NCI-H460 (cell line): Measurements from ENCODE around the gene PAM. TPM values are rescaled to one million over a fixed set of nuclear protein-coding genes. Genes with fewer than 3 reads are reported as not detected.
"Not testable (repeated sequence)": the region's sequence is repeated elsewhere in the genome, so short reads cannot be mapped to it uniquely, and the experiment has no call there.

Source experiments
- DNase-seq: peaks from one replicate; pipeline ENCODE4 v3.0.0-alpha.2; 2016; ENCODE audit warnings: low read depth; ENCODE audit errors: extremely low read depth
- total RNA-seq: library from RNA; depleted of rRNA; stranded (reverse); fragments of >200 nt; shearing (Covaris generic); gene quantifications from 2 replicates; pipeline ENCODE4 v1.2.3, GENCODE V29; 2014

PAM gene
- total RNA-seq, 1 experiment from 2014 or later: 83.3 TPM

GRCh38 chr5:103034662-103035392, 279.7 kb downstream of the PAM start:
- DNase-seq: no peak

GRCh38 chr5:103035701-103036100, 280.6 kb downstream of the PAM start:
- DNase-seq: no peak

DNA sequence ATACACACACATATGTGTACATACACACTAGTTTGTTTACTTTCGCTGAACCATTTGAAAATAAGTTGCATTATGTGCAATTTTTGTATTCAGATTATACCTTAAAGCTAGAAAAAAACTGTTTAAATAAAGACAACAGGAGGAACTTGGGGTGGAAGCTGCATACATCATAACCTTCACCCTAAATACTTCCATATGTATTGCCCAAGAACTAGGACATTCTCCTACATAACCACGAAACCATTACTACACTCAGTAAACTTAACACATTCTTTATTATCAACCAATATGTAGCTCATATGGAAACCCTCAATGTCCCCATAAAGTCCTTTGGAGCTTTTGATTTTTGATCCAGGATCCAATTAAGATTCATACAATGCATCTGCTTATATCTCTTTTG, 281.5 kb downstream of the PAM start:
- no peak for DNase-seq

GRCh38 chr5:103037673-103038455, 282.8 kb downstream of the PAM start:
- no peak for DNase-seq

DNA sequence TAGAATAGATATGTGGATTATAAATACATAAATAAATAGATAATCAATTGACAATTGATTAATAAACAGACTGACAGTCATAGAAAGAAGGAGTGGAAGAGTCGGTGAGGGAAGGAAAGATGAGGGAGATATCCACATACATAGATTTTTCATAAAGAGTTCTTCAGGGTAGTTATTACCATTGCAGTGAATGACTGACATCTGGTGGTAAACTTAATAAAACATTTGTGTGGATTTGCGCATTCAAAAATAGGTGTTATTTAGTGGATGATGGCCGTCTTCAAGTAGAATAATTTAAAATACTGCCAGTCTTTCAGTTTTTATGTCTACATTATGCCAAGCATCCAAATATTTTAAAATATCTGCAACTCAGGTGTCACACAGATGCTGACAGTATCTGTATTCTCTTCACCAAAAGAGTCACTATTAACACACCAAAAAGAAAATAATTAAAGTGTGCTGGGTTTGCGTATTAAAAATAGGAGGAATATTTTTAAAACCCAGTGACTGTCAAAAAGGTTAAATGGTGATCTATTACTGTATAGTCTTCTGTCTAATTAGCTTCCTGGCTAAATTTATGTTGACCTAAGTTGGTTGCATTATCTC, 286.1 kb downstream of the PAM start:
- peak; percentile 44 for DNase-seq

- DNase-seq: not testable (repeated sequence)
Observed at GRCh38 chr5:103046706-103047105, 291.6 kb downstream of the PAM start.

DNA sequence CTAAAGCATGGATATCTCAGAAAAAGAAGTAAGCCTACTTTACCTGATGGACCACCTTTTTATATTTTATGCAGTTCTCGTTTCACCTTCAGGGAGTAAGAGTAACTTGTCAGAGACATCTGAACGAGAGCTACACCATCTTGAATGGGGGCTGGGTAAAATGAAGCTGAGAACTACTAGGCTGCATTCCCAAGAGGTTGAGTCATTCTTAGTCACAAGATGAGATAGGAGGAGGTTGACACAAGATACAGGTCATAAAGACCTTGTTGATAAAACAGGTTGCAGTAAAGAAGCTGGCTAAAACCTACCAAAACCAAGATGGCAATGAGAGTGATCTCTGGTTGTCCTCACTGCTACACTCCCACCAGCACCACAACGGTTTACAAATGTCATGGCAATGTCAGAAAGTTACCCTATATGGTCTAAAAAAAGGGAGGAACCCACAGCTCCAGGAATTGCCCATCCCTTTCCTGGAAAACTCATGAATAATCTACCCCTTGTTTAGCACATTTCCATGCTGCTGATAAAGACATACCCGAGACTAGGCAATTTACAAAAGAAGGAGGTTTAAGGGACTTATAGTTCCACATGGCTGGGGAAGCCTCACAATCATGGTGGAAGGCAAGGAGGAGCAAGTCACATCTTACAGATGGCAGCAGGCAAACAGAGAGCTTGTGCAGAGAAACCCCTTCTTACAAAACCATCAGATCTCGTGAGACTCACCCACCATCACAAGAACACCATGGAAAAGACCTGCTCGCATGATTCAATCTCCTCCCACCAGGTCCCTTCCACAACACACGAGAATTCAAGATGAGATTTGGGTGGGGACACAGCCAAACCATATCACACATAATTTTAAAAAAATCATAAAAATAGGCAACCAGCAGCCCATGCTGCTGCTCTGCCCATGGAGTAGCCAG, 302.4 kb downstream of the PAM start:
- DNase-seq: no peak

DNA sequence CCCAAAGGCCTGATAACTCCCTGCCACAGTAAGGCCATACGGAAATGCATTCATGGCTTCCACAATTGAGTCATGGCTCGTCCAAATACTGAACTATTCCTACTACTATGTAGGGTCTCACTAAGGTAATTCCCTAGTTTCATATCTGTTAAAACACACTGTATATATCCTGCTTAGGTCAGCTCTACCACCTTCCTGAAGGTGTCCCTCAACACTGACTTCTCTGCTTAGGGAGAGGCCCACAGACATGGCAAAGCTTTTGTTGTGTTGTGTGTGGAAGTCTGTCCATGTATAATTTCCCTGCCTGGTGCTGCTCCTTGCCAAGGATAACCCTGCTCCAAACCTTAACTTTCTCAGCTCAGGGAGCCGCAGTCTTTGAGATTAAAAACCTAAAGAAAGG, 304.4 kb downstream of the PAM start:
- no peak for DNase-seq

- DNase-seq: no peak
Observed at GRCh38 chr5:103060424-103060954, 305.4 kb downstream of the PAM start.

DNA sequence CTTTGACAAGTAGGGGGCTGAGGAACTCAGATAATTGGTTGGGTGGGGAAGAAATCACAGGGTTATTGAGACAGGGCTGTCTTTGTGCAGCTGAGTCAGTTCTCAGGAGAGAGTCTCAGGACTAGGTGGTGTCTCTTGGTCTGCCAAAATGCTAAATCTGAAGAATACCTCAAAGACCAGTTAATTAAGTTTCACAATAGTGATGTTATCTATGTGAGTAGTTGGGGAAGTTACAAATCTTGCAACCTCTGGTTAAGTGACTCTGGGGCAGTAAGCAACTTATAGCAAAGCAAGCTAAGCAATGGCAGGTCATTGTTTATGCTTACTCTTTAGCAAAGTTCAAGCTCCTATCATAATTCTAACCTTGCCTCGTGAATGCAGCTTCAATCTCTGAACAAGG, 311.2 kb downstream of the PAM start:
- DNase-seq: no peak

DNA sequence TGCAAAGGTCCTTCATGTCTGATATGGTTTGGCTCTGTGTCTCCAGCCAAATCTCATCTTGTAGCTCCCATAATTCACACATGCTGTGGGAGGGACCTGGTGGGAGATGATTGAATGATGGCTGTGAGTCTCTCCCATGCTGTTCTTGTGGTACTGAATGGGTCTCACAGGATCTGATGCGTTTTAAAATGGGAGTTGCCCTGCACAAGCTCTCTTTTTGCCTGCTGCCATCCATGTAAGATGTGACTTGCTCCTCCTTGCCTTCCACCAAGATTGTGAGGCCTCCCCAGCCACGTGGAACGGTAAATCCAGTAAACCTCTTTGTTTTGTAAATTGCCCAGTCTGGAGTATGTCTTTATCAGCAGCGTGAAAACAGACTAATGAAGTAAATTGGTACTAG, 318.4 kb downstream of the PAM start:
- not testable (repeated sequence) for DNase-seq

- DNase-seq: no peak
Observed at GRCh38 chr5:103075442-103075841, 320.3 kb downstream of the PAM start.
